Smooth muscle cell (in vitro differentiated cells): ENCODE measurements around the gene DCLK1. TPM values are rescaled to one million over a fixed set of nuclear protein-coding genes. Genes with fewer than 3 reads are reported as not detected.

Source experiments
- DNase-seq: peaks from one replicate; lab custom pipeline; 2025; ENCODE audit not compliant: unreplicated experiment; lab: John Stamatoyannopoulos, UW
- H2AFZ ChIP-seq: fragments of 200-600 bp; sonication (generic); 2 replicates; pipeline ENCODE4 v1.6.0; 2016; ENCODE audit warnings: antibody characterized with exemption, low read depth, mild to moderate bottlenecking
- H3F3A ChIP-seq: fragments of 200-600 bp; sonication (generic); 2 replicates; pipeline ENCODE4 v1.6.0; 2017; ENCODE audit warnings: antibody characterized with exemption, low read depth
- H3K27ac ChIP-seq: fragments of 200-600 bp; sonication (generic); 2 replicates; pipeline ENCODE4 v1.5.1; 2016; ENCODE audit warnings: low read depth, mild to moderate bottlenecking
- H3K27me3 ChIP-seq: fragments of 200-600 bp; sonication (generic); 2 replicates; pipeline ENCODE4 v1.6.1; 2016; ENCODE audit warnings: low read depth, mild to moderate bottlenecking
- H3K36me3 ChIP-seq: fragments of 200-600 bp; sonication (generic); 2 replicates; pipeline ENCODE4 v1.5.1; 2016; ENCODE audit warnings: low read depth
- H3K4me1 ChIP-seq: fragments of 200-600 bp; sonication (generic); 2 replicates; pipeline ENCODE4 v1.5.1; 2016; ENCODE audit warnings: low read depth
- H3K4me2 ChIP-seq: fragments of 200-600 bp; sonication (generic); 2 replicates; pipeline ENCODE4 v1.6.0; 2016; ENCODE audit warnings: mild to moderate bottlenecking
- H3K4me3 ChIP-seq: fragments of 200-600 bp; sonication (generic); 2 replicates; pipeline ENCODE4 v1.5.1; 2016; ENCODE audit warnings: mild to moderate bottlenecking
- H3K79me2 ChIP-seq: fragments of 200-600 bp; sonication (generic); 2 replicates; pipeline ENCODE4 v1.6.0; 2016; ENCODE audit warnings: low read depth, mild to moderate bottlenecking
- H3K9ac ChIP-seq: fragments of 200-600 bp; sonication (generic); 2 replicates; pipeline ENCODE4 v1.6.0; 2016; ENCODE audit warnings: low read depth
- H3K9me3 ChIP-seq: fragments of 200-600 bp; sonication (generic); replicated peaks from 2 replicates; pipeline ENCODE4 v1.5.1; 2016; ENCODE audit warnings: low read depth
- H4K20me1 ChIP-seq: fragments of 200-600 bp; sonication (generic); 2 replicates; pipeline ENCODE4 v1.6.0; 2016; ENCODE audit warnings: low read depth
- WGBS: methylation state at CpG from one replicate; pipeline ENCODE4 v1.1.7; 2016; ENCODE audit warnings: low lambda C conversion rate; 5-methylcytosine and 5-hydroxymethylcytosine counted together
- polyA plus RNA-seq: library from polyadenylated mRNA; unstranded; fragments of >200 nt; fragmentation: Nextera tagmentation; extraction: Ambion mirVana; gene quantifications from 2 replicates; pipeline ENCODE4 v1.2.1, GENCODE V29; 2016
- total RNA-seq: library from RNA; depleted of rRNA; stranded (reverse); fragments of >200 nt; gene quantifications from 2 replicates; pipeline ENCODE4 v1.2.3, GENCODE V29; 2014
- TF ChIP-seq, protein P1 (sequence below): fragments of 200-600 bp; sonication (generic); IDR thresholded peaks from 2 replicates; pipeline ENCODE4 v1.5.1; 2017; ENCODE audit warnings: borderline replicate concordance, mild to moderate bottlenecking, antibody characterized with exemption; ENCODE audit not compliant: insufficient read depth, poor library complexity, severe bottlenecking

Gene DCLK1
- total and polyA plus RNA-seq, 2 experiments from 2014 or later, result 0.72 TPM; not detected in 1

DNA sequence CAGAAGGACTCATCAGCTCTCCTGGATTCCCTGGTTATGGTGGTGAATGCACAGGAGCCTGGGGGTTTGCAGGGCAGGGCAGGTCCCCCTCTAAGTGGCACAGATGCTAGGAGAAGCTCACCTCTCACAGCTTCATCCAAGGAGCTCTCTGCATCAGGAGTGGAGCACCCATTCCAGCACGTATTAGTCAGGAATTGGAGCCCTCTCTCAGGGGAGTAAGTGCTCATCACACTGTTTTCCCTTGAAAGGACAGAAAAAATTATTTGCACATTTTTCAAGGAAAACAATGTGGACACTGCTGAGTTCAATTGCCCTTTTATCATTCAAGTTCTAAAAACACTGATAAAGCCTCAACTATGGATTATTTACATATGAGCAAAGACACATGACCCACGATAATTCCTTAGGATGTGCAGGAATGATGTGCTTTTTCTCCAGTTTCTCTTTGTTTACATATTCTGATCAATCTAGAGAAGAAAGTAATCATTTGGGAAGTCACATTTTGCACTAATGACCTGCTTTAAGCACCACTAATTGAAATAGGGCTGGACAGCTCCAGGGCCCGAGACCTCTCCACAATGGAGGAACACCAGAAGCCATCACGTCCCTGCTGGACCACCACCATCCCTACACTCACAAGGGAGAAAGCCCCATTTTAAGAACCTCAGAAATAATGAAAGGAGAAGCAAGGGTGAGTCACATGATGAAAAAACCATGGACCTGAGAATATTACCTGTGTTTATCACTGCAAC lies 42.6 kb upstream of the DCLK1 start:
- H3K4me2 ChIP-seq, result no peak overlapping the region
- no peak overlapping the region for H3K27ac ChIP-seq
- no peak for DNase-seq
- no peaks in the 10 kb centered on the region for H3K79me2 ChIP-seq
- H3K4me1 ChIP-seq, result no peaks in the 10 kb centered on the region
- no peak overlapping the region for H3K9ac ChIP-seq
- no peaks in the 10 kb centered on the region for H3F3A ChIP-seq
- TF ChIP-seq, protein P1, sequence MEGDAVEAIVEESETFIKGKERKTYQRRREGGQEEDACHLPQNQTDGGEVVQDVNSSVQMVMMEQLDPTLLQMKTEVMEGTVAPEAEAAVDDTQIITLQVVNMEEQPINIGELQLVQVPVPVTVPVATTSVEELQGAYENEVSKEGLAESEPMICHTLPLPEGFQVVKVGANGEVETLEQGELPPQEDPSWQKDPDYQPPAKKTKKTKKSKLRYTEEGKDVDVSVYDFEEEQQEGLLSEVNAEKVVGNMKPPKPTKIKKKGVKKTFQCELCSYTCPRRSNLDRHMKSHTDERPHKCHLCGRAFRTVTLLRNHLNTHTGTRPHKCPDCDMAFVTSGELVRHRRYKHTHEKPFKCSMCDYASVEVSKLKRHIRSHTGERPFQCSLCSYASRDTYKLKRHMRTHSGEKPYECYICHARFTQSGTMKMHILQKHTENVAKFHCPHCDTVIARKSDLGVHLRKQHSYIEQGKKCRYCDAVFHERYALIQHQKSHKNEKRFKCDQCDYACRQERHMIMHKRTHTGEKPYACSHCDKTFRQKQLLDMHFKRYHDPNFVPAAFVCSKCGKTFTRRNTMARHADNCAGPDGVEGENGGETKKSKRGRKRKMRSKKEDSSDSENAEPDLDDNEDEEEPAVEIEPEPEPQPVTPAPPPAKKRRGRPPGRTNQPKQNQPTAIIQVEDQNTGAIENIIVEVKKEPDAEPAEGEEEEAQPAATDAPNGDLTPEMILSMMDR, result no peak
- no peaks in the 10 kb centered on the region for H3K36me3 ChIP-seq
- H4K20me1 ChIP-seq, result no peaks in the 10 kb centered on the region
- H3K27me3 ChIP-seq, result no peaks in the 10 kb centered on the region
- no peak overlapping the region for H2AFZ ChIP-seq
- H3K9me3 ChIP-seq, result no peaks in the 10 kb centered on the region
- 88% methylated on average over 4 of the region's 4 CpGs for WGBS
- H3K4me3 ChIP-seq, result no peak overlapping the region

- Histone ChIP-seq H3K36me3 (no peaks in the 10 kb centered on the region), H3K27me3 (peaks cover 3% of the 10 kb centered on the region), H3K4me2 (no peak overlapping the region), H4K20me1 (no peaks in the 10 kb centered on the region), H3K9ac (no peak overlapping the region), H3K27ac (no peak overlapping the region), H3K9me3 (no peaks in the 10 kb centered on the region), H2AFZ (no peak overlapping the region), H3K4me1 (no peaks in the 10 kb centered on the region), H3K79me2 (no peaks in the 10 kb centered on the region), H3K4me3 (no peak overlapping the region), H3F3A (no peaks in the 10 kb centered on the region)
- no peak for DNase-seq
- 83% methylated on average over 5 of the region's 5 CpGs for WGBS
- TF ChIP-seq, protein P1, result no peak
Observed at GRCh38 chr13:36166046-36166445, 34.9 kb upstream of the DCLK1 start.

DNA sequence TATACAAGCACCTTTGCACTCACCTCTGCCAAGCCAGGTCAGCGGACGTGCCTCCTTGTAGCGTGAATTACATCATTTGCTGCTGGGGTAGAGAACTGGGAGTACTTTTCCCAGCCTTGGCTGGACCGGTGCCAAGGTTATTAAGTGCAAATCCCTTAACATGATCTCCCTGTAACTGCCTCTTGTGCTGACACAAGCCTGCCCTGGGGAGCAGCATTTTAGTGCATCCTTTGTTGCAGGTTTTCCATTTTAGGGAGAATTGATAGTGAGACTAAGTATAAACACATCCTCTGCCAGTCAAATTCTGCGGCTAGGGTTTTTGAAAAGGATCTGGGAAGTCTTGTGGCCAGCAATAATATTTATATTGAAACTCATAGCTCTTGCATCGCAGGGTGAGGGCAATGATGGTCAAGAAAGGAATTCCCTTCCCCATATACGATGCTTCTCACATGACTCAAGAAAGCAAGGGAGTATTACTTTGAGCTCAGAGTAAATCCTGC lies 32.7 kb upstream of the DCLK1 start:
- Histone ChIP-seq H3K79me2 (no peaks in the 10 kb centered on the region), H3K4me2 (peak overlapping the region; percentile 35), H3K9me3 (no peaks in the 10 kb centered on the region), H3K36me3 (no peaks in the 10 kb centered on the region), H4K20me1 (no peaks in the 10 kb centered on the region), H3K27me3 (peaks cover 3% of the 10 kb centered on the region), H3K4me1 (no peaks in the 10 kb centered on the region), H3F3A (no peaks in the 10 kb centered on the region), H3K9ac (no peak overlapping the region), H2AFZ (no peak overlapping the region), H3K27ac (no peak overlapping the region), H3K4me3 (no peak overlapping the region)
- DNase-seq, result no peak
- 56% methylated on average over 7 of the region's 7 CpGs for WGBS
- TF ChIP-seq, protein P1, result no peak

- H4K20me1 ChIP-seq, result no peaks in the 10 kb centered on the region
- H2AFZ ChIP-seq, result no peak overlapping the region
- DNase-seq, result no peak
- H3K9ac ChIP-seq, result no peak overlapping the region
- no peak overlapping the region for H3K4me3 ChIP-seq
- no peaks in the 10 kb centered on the region for H3K36me3 ChIP-seq
- H3K27me3 ChIP-seq, result peaks cover 2% of the 10 kb centered on the region
- TF ChIP-seq, protein P1, result no peak
- no peaks in the 10 kb centered on the region for H3K9me3 ChIP-seq
- H3K27ac ChIP-seq, result no peak overlapping the region
- H3K79me2 ChIP-seq, result no peaks in the 10 kb centered on the region
- WGBS, result 89% methylated on average over 6 of the region's 6 CpGs
- H3F3A ChIP-seq, result no peaks in the 10 kb centered on the region
- no peak overlapping the region for H3K4me2 ChIP-seq
- H3K4me1 ChIP-seq, result no peaks in the 10 kb centered on the region
Observed at GRCh38 chr13:36163286-36163685, 32.1 kb upstream of the DCLK1 start.
